Activated CD8-positive, alpha-beta memory T cell treated with anti-CD3 and anti-CD28 coated beads for 36 hours (primary cell): Measurements from ENCODE around the gene PBLD. TPM values are rescaled to one million over a fixed set of nuclear protein-coding genes. Genes with fewer than 3 reads are reported as not detected.

Experiments used
- CTCF ChIA-PET: fragments of 350-600 bp; sonication (Branson Sonifier 250); formaldehyde crosslinking; loops from one replicate; lab custom pipeline; 2021; ENCODE audit warnings: antibody characterized with exemption; lab: Charles Lee
- POLR2A ChIA-PET: fragments of 350-600 bp; sonication (Branson Sonifier 250); formaldehyde crosslinking; loops from one replicate; lab custom pipeline; 2021; ENCODE audit warnings: antibody characterized with exemption; lab: Charles Lee
- total RNA-seq, 2 experiments: library from RNA; stranded (reverse); gene quantifications; one replicate each; pipeline ENCODE4 v1.2.3, GENCODE V29; 2021

PBLD gene
- under 1 TPM; 0.78 to 0.84 TPM for total RNA-seq

GRCh38 chr10:68332259-68333057, at the start of gene PBLD:
PBLD (minus strand) TSS chr10:68332928; CDS start chr10:68306844, 26,084 bp downstream.
- CTCF ChIA-PET: interaction anchor here (1.1 kb wide), 2 partner anchors 17 to 26 kb away, joined by 3 to 4 read pairs; no protein-coding TSS in a partner anchor
- POLR2A ChIA-PET: interaction anchor here (0.5 to 1.4 kb wide), 6 partner anchors 16 to 516 kb away, joined by 3 to 8 read pairs (median 7); partner anchors contain the start of gene HERC4

- POLR2A ChIA-PET: no interaction called here
- CTCF ChIA-PET: no interaction called here
These were observed 38.9 kb upstream of the PBLD start for GRCh38 chr10:68371604-68372003.

- POLR2A ChIA-PET: no interaction called here
- CTCF ChIA-PET: no interaction called here
These were observed 34.4 kb upstream of the PBLD start for GRCh38 chr10:68367121-68367520.

- ChIA-PET CTCF (no interaction called here), POLR2A (no interaction called here)
These were observed 33.9 kb upstream of the PBLD start for GRCh38 chr10:68366600-68366999.

GRCh38 chr10:68365611-68366010, 32.9 kb upstream of the PBLD start:
- ChIA-PET POLR2A (no interaction called here), CTCF (no interaction called here)

- POLR2A ChIA-PET: no interaction called here
- CTCF ChIA-PET: interaction anchor here (0.7 kb wide), 1 partner anchor 40 kb away, joined by 3 read pairs; no protein-coding TSS in a partner anchor
These were observed 31.6 kb upstream of the PBLD start for GRCh38 chr10:68364101-68364886.

GRCh38 chr10:68362590-68362989, 29.9 kb upstream of the PBLD start:
- ChIA-PET CTCF (no interaction called here), POLR2A (no interaction called here)

- ChIA-PET POLR2A (interaction anchor here (0.6 kb wide), 1 partner anchor 473 kb away, joined by 9 read pairs; no protein-coding TSS in a partner anchor), CTCF (interaction anchor here (1.6 kb wide), 1 partner anchor 26 kb away, joined by 3 read pairs; the partner anchor contains the start of gene PBLD)
These were observed 26.5 kb upstream of the PBLD start for GRCh38 chr10:68359189-68359588.

GRCh38 chr10:68353537-68353936, 20.8 kb upstream of the PBLD start:
- CTCF ChIA-PET: no interaction called here
- POLR2A ChIA-PET: interaction anchor here (0.7 kb wide), 1 partner anchor 11 kb away, joined by 3 read pairs; no protein-coding TSS in a partner anchor

GRCh38 chr10:68348265-68348741, 15.6 kb upstream of the PBLD start:
- ChIA-PET CTCF (interaction anchor here (0.6 to 2.1 kb wide), 15 partner anchors 9 to 538 kb away, joined by 3 to 8 read pairs (median 3); partner anchors contain the start of genes ATOH7, PBLD and RUFY2), POLR2A (interaction anchor here (1.7 kb wide), 1 partner anchor 16 kb away, joined by 8 read pairs; the partner anchor contains the start of genes HNRNPH3 and PBLD)

- POLR2A ChIA-PET: interaction anchor here (0.6 to 0.7 kb wide), 2 partner anchors 116 to 133 kb away, joined by 3 to 6 read pairs; no protein-coding TSS in a partner anchor
- CTCF ChIA-PET: interaction anchor here (1.7 kb wide), 1 partner anchor 57 kb away, joined by 3 read pairs; no protein-coding TSS in a partner anchor
These were observed 14.0 kb upstream of the PBLD start for GRCh38 chr10:68346774-68347173.

GRCh38 chr10:68345621-68346020, 12.9 kb upstream of the PBLD start:
- CTCF ChIA-PET: no interaction called here
- POLR2A ChIA-PET: interaction anchor here (0.5 kb wide), 1 partner anchor 97 kb away, joined by 3 read pairs; no protein-coding TSS in a partner anchor

- CTCF ChIA-PET: no interaction called here
- POLR2A ChIA-PET: interaction anchor here (0.6 kb wide), 1 partner anchor 10 kb away, joined by 3 read pairs; no protein-coding TSS in a partner anchor
These were observed 10.3 kb upstream of the PBLD start for GRCh38 chr10:68342909-68343516.

GRCh38 chr10:68340358-68341080, 7.8 kb upstream of the PBLD start:
- ChIA-PET CTCF (interaction anchor here (2.3 kb wide), 1 partner anchor 8 kb away, joined by 4 read pairs; no protein-coding TSS in a partner anchor), POLR2A (interaction anchor here (0.7 kb wide), 1 partner anchor 11 kb away, joined by 3 read pairs; no protein-coding TSS in a partner anchor)

GRCh38 chr10:68336754-68337351, 4.1 kb upstream of the PBLD start:
- ChIA-PET POLR2A (no interaction called here), CTCF (no interaction called here)

- ChIA-PET POLR2A (no interaction called here), CTCF (no interaction called here)
These were observed 2.1 kb upstream of the PBLD start for GRCh38 chr10:68334672-68335467.
